NCI-H2029 treated with DMSO at 0.1 percent for 48 hours (cell line): ENCODE results near the gene U2AF1L4.
A peak's percentile ranks its signal among the peaks of the same experiment; 100 is the strongest.

Source experiments
- DNase-seq: peaks from one replicate; lab custom pipeline; 2025; lab: John Stamatoyannopoulos, UW

U2AF1L4 gene

DNA sequence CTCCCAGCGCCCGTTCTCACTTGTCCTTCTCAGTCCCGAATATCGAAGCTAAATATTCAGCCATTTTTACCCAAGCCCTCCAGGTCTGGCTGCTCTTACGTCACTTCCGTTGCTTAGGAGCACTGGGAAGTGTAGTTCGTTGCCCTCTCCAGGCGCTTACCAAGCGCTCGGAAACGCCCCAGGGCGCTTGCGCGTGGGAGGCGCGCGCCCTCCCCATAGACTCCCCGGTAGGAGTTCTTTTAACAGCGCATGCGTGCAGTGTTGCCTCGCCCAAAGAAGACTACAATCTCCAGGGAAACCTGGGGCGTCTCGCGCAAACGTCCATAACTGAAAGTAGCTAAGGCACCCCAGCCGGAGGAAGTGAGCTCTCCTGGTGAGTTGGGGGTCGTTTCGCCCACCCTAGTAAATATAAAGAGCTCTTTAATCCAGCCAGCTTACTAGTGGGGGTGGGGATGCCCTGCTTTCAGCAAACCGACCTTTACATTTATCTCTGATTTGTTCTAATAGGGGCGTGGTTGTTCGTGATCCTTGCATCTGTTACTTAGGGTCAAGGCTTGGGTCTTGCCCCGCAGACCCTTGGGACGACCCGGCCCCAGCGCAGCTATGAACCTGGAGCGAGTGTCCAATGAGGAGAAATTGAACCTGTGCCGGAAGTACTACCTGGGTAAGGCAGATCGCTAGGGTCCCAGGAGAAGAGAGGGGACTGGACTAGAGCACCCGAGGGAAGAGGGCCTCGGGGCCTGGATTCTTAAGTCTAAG is at the start of gene U2AF1L4, which contains the start of gene PSENEN:
Gene U2AF1L4 (minus strand): TSS at position 91 of the 759 bp plus-strand sequence. CDS start 27 bp downstream, at position 64.
Gene PSENEN (plus strand): TSS at position 324 of the 759 bp plus-strand sequence. CDS start 280 bp downstream, at position 604.
- DNase-seq, result peak; percentile 89

- no peak for DNase-seq
These were observed 48.4 kb upstream of the U2AF1L4 start for GRCh38 chr19:35793381-35794165.

DNA sequence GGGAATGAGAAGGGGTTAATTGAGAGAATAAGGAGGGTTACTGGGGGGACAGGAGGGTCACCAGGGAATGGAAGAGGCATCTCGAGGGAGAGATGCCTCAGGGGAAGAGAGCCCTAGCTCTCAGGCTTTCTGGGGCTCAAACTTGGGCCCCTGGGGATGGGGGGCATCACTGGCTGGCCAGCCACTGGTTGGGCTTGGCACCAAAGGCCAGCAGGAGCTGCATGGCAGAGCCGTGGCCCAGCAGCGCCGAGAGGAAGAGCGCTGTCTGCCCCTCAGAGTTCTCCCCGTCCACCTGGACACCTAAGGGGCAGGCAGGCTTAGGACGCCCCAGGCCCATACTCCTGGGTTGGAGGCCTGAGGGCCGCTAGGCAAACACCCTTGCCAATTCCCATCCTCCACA is 47.7 kb upstream of the U2AF1L4 start:
- no peak for DNase-seq

- DNase-seq, result no peak
These were observed 47.1 kb upstream of the U2AF1L4 start for GRCh38 chr19:35792312-35792711.

DNA sequence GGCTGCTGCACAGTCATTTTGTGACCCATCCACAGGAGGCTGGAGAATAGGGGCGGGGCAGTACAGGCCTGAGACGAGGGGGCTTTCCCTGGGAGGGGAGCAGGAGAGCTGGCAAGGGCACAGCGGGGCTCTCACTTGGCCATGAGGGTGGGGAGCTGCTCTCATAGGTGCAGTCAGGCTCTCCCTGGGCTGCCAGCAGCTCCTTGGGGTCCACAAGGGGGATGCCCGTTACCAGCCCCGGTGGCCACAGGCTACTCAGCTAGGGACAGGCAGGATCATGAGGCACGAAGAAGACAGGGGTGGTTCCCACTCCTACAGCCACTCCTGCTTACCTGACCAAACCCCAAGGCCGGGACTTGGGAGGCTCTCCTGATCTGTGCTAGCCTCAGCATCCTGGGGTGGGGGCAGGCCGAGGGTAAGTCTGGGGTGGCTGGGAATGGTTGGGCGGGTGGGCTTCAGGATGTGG is 46.6 kb upstream of the U2AF1L4 start:
- no peak for DNase-seq

DNA sequence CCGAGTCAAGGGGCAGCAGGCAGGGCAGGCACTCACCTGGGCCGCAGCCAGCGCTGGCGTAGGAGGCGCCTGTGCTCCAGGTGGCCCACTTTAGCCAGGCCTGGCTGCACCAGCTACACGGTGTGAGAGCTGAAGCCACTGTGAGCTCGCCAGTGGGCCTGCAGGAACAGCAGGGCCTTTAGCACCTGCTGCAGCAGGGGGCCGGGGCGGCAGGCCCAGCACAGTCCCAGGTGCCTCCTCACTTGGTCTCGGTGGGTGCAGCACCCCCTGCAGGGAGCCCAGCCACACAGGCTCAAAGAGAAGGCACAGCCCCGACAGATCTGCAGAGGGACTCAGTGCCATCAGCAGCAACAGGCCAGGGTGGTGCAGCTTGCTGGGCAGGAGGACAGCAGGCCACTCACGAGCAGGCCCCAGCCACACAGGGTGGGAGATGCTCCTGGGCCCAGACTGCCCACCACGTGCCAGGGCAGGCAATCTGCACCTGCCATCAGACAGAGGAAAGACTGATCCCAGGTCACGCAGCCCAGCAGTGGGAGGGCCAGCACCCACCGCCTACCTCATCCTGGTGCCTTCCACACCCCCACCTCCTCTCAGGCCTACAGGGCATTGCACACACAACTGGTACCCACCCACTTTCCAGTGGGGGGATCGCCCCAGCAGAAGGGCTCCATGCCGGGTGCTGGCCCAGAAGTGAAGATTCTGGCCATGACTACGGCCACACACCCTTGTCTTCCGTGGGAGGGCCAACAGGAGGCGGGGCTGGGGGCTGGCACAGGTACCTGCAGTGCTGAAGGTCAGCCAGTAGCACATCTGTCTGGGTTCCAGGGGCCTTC is 46.0 kb upstream of the U2AF1L4 start:
- no peak for DNase-seq

DNA sequence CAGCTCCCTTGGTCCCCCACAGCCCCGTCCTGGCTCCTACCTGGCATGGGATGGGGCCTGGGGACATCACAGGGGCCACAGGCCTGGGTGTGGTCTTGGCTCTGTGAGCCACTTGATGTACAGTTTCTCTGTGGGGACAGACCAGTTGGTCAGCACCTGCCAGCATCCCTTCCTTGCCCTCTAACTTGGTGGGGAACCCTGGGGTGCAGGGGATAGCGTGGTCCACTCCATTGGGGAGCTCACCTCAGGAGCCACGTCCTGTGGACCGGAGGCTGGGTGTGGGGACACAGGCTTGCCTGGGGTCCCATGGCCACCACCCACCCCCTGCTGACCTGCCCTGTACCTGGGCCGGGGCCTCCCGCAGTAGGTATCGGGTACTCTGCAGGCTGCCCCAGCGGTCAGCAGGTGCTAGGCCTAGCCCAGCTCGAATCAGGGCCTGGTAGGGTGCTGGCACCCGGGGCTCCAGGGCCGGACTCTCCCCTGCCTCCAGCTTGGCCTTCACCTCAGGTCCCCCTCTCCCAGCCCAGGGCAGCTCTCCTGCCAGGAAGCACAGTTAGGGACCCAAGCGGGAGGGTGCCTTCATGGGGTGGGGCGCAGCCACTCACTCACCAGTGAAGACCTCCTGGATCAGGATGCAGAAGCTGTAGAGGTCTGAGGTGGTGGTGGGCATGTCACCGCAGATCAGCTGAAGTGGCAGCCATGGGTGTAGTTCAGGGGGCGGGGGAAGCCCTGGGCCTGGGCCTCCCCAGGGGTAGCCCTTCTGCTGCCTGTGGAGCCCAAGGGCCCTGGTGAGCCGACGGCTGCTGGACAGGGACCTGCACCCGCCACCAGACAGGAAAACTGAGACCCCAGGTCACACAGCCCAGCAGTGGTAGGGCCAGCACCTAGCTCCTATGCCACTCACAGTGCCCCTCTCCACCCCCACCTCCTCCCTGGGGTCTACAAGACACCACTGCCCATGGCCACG is 45.0 kb upstream of the U2AF1L4 start:
- no peak for DNase-seq

DNA sequence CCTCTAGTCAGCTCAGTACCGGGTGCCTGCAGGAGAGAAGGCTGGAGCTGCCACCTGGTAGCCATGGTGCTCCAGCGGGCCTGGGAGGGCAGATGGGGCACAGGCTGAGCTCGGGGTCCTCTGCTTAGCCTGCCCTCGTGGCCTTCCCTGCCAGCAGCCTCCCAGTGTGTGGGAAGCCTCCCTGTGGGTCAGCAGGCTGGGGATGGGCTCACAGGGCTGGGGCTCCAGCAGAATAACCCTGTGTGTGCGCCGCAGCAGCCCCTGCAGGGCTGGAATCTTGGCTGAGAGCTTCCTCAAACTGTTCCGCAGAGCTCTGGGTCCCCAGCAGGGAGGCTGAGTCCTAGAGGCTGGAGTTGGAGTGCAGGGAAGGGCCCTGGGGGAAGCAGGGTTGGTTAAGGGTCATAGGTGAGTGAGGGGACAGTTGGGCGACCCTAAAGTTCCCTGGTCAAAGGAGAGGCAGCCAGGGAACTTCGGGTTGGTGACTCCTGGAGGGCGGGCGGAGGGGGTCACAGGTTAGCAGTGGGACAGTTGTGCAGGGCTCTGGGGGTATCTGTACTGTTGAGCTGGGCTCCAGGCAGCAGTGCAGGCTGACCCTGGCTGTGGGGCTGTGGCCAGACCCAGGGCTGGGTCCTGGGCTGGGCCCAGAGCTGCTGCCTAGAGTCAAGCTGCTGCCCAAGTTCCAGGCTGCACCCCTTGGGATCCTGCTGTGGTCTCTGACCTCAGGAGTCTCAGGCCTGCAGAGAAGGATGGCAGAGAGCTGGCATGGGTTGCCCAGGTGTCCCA is 44.2 kb upstream of the U2AF1L4 start:
- no peak for DNase-seq

- DNase-seq, result no peak
These were observed 43.2 kb upstream of the U2AF1L4 start for GRCh38 chr19:35788205-35788960.

GRCh38 chr19:35787227-35787799 is 42.1 kb upstream of the U2AF1L4 start:
- no peak for DNase-seq

DNA sequence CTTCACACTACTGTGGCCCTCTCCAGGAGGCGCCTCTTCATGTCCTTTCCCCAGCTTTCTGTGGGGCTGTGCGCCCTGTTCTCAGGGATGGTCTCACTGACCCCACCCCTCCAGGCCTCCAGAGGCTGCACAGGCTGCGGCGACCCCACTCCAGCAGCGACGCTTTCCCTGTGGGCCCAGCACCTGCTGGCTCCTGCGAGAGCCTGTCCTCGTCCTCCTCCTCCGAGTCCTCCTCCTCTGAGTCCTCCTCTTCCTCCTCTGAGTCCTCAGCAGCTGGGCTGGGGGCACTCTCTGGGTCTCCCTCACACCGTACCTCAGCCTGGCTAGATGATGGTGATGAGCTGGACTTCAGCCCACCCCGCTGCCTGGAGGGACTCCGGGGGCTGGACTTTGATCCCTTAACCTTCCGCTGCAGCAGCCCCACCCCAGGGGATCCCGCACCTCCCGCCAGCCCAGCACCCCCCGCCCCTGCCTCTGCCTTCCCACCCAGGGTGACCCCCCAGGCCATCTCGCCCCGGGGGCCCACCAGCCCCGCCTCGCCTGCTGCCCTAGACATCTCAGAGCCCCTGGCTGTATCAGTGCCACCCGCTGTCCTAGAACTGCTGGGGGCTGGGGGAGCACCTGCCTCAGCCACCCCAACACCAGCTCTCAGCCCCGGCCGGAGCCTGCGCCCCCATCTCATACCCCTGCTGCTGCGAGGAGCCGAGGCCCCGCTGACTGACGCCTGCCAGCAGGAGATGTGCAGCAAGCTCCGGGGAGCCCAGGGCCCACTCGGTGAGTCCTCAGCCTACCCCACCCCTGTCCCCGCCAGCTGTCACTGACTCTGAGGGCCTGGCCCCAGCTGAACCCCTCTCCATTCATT is 41.3 kb upstream of the U2AF1L4 start:
- DNase-seq, result no peak

- DNase-seq, result no peak
These were observed 40.1 kb upstream of the U2AF1L4 start for GRCh38 chr19:35785339-35785627.

DNA sequence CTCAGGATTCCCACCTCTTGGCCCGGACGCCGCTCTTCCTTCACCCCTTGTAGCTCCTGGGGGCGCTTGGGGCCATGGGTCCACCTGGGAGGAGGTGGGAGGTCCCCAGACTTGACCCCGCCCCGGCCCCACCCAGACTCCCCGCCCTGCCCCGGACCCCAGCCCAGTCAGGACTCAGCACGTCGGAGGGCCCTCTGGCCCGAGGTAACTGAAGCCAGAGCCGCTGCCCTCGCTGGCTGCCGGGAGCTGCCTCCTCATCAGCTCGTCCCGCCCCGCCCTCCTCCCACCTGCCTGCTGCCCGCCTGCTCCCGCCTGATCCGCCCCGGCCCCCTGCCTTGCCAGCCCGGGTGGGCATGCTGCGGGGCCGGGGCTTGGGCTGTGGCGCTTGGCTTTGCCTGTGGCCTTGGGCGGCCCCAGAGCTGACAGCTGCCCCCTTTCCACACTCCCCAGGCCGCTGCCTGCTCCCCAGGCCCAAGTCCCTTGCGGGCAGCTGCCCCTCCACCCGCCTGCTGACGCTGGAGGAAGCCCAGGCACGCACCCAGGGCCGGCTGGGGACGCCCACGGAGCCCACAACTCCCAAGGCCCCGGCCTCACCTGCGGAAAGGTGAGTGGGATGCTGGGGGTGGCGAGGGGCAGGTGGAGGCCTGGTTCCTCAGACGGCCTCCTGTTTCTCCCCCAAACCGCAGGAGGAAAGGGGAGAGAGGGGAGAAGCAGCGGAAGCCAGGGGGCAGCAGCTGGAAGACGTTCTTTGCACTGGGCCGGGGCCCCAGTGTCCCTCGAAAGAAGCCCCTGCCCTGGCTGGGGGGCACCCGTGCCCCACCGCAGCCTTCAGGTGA is 39.5 kb upstream of the U2AF1L4 start:
- DNase-seq, result no peak

GRCh38 chr19:35783469-35784434 is 38.5 kb upstream of the U2AF1L4 start:
- DNase-seq, result no peak

- DNase-seq, result no peak
These were observed 37.4 kb upstream of the U2AF1L4 start for GRCh38 chr19:35782589-35782988.

DNA sequence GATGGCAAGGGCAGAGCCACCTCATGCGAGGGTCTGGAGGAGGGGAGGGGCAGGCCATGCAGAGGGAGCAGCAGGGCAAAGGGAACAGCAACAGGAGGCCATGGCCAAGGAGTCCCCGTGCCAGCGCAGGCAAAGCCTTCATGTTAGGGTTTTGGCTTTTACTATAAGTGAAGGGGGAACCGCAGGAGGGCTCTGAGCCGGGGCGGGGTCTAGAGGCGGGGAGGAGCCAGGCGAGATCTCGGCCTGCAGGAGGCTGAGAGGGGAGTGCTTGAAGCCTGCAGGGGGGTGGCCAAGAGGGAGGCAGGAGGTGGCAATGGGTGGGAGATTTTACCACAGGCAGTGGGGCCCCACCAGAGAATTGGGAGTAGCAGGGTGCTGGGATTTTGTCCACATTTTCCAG is 36.4 kb upstream of the U2AF1L4 start:
- DNase-seq, result no peak
